Neural cell (in vitro differentiated cells): Measurements from ENCODE around the gene MAEA. TPM values are rescaled to one million over a fixed set of nuclear protein-coding genes. Genes with fewer than 3 reads are reported as not detected.

Experiments
- H2AFZ ChIP-seq: fragments of 200-600, 300-800 bp; sonication (generic), shearing (Covaris generic); 2 replicates; pipeline ENCODE4 v1.6.0; 2014; ENCODE audit warnings: low read depth, mild to moderate bottlenecking, antibody characterized with exemption, low read length, moderate library complexity
- H3F3A ChIP-seq: fragments of 200-600 bp; shearing (Covaris generic); 2 replicates; pipeline ENCODE4 v1.6.1; 2016; ENCODE audit warnings: mild to moderate bottlenecking, moderate library complexity, mixed read lengths, antibody characterized with exemption, low read length; ENCODE audit not compliant: insufficient read depth, poor library complexity, severe bottlenecking
- H3K27ac ChIP-seq: fragments of 200-600, 300-800 bp; sonication (generic), shearing (Covaris generic); 2 replicates; pipeline ENCODE4 v1.5.1; 2014; ENCODE audit warnings: mild to moderate bottlenecking, low read length, moderate library complexity
- H3K27me3 ChIP-seq: fragments of 300-800, 200-600 bp; sonication (generic), shearing (Covaris generic); 2 replicates; pipeline ENCODE4 v1.6.0; 2014; ENCODE audit warnings: mild to moderate bottlenecking, low read depth, low read length, moderate library complexity; ENCODE audit not compliant: insufficient read depth
- H3K36me3 ChIP-seq: fragments of 300-800, 200-600 bp; sonication (generic), shearing (Covaris generic); 2 replicates; pipeline ENCODE4 v1.5.1; 2014; ENCODE audit warnings: mild to moderate bottlenecking, antibody characterized with exemption, low read length, moderate library complexity; ENCODE audit not compliant: insufficient read depth
- H3K4me2 ChIP-seq: fragments of 300-800, 200-600 bp; sonication (generic), shearing (Covaris generic); 2 replicates; pipeline ENCODE4 v1.6.0; 2014; ENCODE audit warnings: mild to moderate bottlenecking, low read length
- H3K4me3 ChIP-seq: fragments of 300-800, 200-600 bp; sonication (generic), shearing (Covaris generic); 2 replicates; pipeline ENCODE4 v1.5.1; 2014; ENCODE audit warnings: mild to moderate bottlenecking, low read length, moderate library complexity
- H3K79me2 ChIP-seq: fragments of 200-600 bp; shearing (Covaris generic); replicated peaks from 2 replicates; pipeline ENCODE4 v1.6.0; 2014; ENCODE audit warnings: mild to moderate bottlenecking, low read length, moderate library complexity; ENCODE audit not compliant: insufficient read depth
- H3K9ac ChIP-seq: fragments of 300-800, 200-600 bp; sonication (generic), shearing (Covaris generic); 2 replicates; pipeline ENCODE4 v1.6.1; 2016; ENCODE audit warnings: mild to moderate bottlenecking, low read length, mixed read lengths
- H3K9me2 ChIP-seq: fragments of 200-600 bp; shearing (Covaris generic); 2 replicates; pipeline ENCODE4 v1.6.1; 2016; ENCODE audit warnings: mild to moderate bottlenecking, low read length, mixed read lengths; ENCODE audit not compliant: insufficient read depth
- H3K9me3 ChIP-seq: fragments of 200-600, 300-800 bp; sonication (generic), shearing (Covaris generic); 2 replicates; pipeline ENCODE4 v1.6.1; 2016; ENCODE audit warnings: mild to moderate bottlenecking, mixed run types, low read length, moderate library complexity, mixed read lengths
- H4K20me1 ChIP-seq: fragments of 200-600 bp; shearing (Covaris generic); 2 replicates; pipeline ENCODE4 v1.6.1; 2016; ENCODE audit warnings: mild to moderate bottlenecking, mixed run types; ENCODE audit not compliant: insufficient read depth
- CTCF ChIP-seq: fragments of 450-650 bp; IDR thresholded peaks from 2 replicates; pipeline ENCODE4 v1.5.1; 2014; ENCODE audit warnings: antibody characterized with exemption, mild to moderate bottlenecking, moderate library complexity; ENCODE audit not compliant: poor library complexity, severe bottlenecking
- EZH2 ChIP-seq: fragments of 200-600, 300-800 bp; shearing (Covaris generic), sonication (generic); IDR thresholded peaks from 2 replicates; pipeline ENCODE4 v1.6.1; 2014; ENCODE audit warnings: antibody characterized with exemption, low read length, borderline replicate concordance, mild to moderate bottlenecking; ENCODE audit not compliant: insufficient read depth, poor library complexity, severe bottlenecking
- MXI1 ChIP-seq: fragments of 450-650 bp; conservative IDR thresholded peaks from 2 replicates; pipeline ENCODE4 v1.6.1; 2014; ENCODE audit warnings: antibody characterized with exemption, mild to moderate bottlenecking; ENCODE audit not compliant: poor library complexity, severe bottlenecking
- RAD21 ChIP-seq: fragments of 450-650 bp; conservative IDR thresholded peaks from 2 replicates; pipeline ENCODE4 v1.6.1; 2014; ENCODE audit warnings: antibody characterized with exemption, mild to moderate bottlenecking, moderate library complexity
- REST ChIP-seq: IDR thresholded peaks from 2 replicates; pipeline ENCODE4 v1.6.1; 2012; ENCODE audit warnings: borderline replicate concordance
- SMC3 ChIP-seq: fragments of 450-650 bp; conservative IDR thresholded peaks from 2 replicates; pipeline ENCODE4 v1.6.1; 2014; ENCODE audit warnings: antibody characterized with exemption, mild to moderate bottlenecking, moderate library complexity; ENCODE audit not compliant: poor library complexity
- TAF1 ChIP-seq: IDR thresholded peaks from 2 replicates; pipeline ENCODE4 v1.6.1; 2012; ENCODE audit warnings: low read depth
- polyA plus RNA-seq: library from polyadenylated mRNA; depleted of rRNA; stranded (reverse); fragments of >200 nt; gene quantifications from 2 replicates; pipeline ENCODE4 v1.2.3, GENCODE V29; 2014

Gene MAEA
- polyA plus RNA-seq, 1 donor from 2014 or later: 106 TPM

GRCh38 chr4:1283711-1284110 is 6.0 kb upstream of the MAEA start:
- no peak overlapping the region for H3K9ac ChIP-seq
- H3K4me2 ChIP-seq: no peak overlapping the region
- no peaks in the 10 kb centered on the region for H3K9me2 ChIP-seq
- no peaks in the 10 kb centered on the region for H3K9me3 ChIP-seq
- no peak overlapping the region for H3K27ac ChIP-seq
- H3K36me3 ChIP-seq: no peaks in the 10 kb centered on the region
- no peak overlapping the region for H2AFZ ChIP-seq
- H3F3A ChIP-seq: no peaks in the 10 kb centered on the region
- H3K4me3 ChIP-seq: no peak overlapping the region
- TF ChIP-seq EZH2: no peak
- no peak for TF ChIP-seq TAF1
- no peak for TF ChIP-seq SMC3
- TF ChIP-seq MXI1: no peak
- H3K79me2 ChIP-seq: no peaks in the 10 kb centered on the region
- H4K20me1 ChIP-seq: no peaks in the 10 kb centered on the region
- H3K27me3 ChIP-seq: no peaks in the 10 kb centered on the region

- Histone ChIP-seq H3K79me2 (peaks cover 6% of the 10 kb centered on the region), H2AFZ (no peak overlapping the region), H3K4me3 (no peak overlapping the region), H3K27me3 (no peaks in the 10 kb centered on the region), H3F3A (no peaks in the 10 kb centered on the region), H3K4me2 (no peak overlapping the region), H3K36me3 (no peaks in the 10 kb centered on the region), H4K20me1 (no peaks in the 10 kb centered on the region), H3K9ac (no peak overlapping the region), H3K9me2 (no peaks in the 10 kb centered on the region), H3K9me3 (no peaks in the 10 kb centered on the region), H3K27ac (no peak overlapping the region)
- TF ChIP-seq CTCF (no peak), RAD21 (no peak)
Observed at GRCh38 chr4:1285151-1285789, 4.4 kb upstream of the MAEA start.

GRCh38 chr4:1285790-1286553 is 3.7 kb upstream of the MAEA start:
- no peak overlapping the region for H3K9ac ChIP-seq
- H3K4me3 ChIP-seq: no peak overlapping the region
- H3K9me3 ChIP-seq: no peaks in the 10 kb centered on the region
- no peaks in the 10 kb centered on the region for H3K36me3 ChIP-seq
- H3K27ac ChIP-seq: no peak overlapping the region
- TF ChIP-seq RAD21 (peak; percentile 77), SMC3 (peak; percentile 78), CTCF (peak; percentile 75), REST (no peak), MXI1 (no peak)
- no peaks in the 10 kb centered on the region for H3F3A ChIP-seq
- peaks cover 13% of the 10 kb centered on the region for H3K79me2 ChIP-seq
- no peak overlapping the region for H3K4me2 ChIP-seq
- H4K20me1 ChIP-seq: no peaks in the 10 kb centered on the region
- H3K27me3 ChIP-seq: no peaks in the 10 kb centered on the region
- H3K9me2 ChIP-seq: no peaks in the 10 kb centered on the region
- H2AFZ ChIP-seq: no peak overlapping the region
